ENCODE measurements around the gene COG4. TPM values are rescaled to one million over a fixed set of nuclear protein-coding genes. Genes with fewer than 3 reads are reported as not detected.

Gene COG4
- polyA plus RNA-seq, 4 donors, result 61.8 to 68.4 (median 66.2) TPM

- DNase-seq (ENCODE audit: low read depth in 4 of 4, low spot score in 3 of 4), result peak in 1 of 4 donors; percentile 1
Measured at GRCh38 chr16:70529051-70529777, 5.9 kb upstream of the COG4 start.

GRCh38 chr16:70527315-70527996, 4.1 kb upstream of the COG4 start:
- DNase-seq (ENCODE audit: low read depth in 4 of 4, low spot score in 3 of 4), result no peak

- no peak for DNase-seq (ENCODE audit: low read depth in 4 of 4, low spot score in 3 of 4)
Measured at GRCh38 chr16:70526403-70526802, 3.0 kb upstream of the COG4 start.

GRCh38 chr16:70524399-70524825, 1.1 kb upstream of the COG4 start:
- DNase-seq (ENCODE audit: low read depth in 4 of 4, low spot score in 3 of 4), result peak in 3 of 4 donors; percentile 2 to 19 (median 11)

GRCh38 chr16:70523743-70524398, 517 bp upstream of the COG4 start, which contains the start of gene SF3B3:
Gene SF3B3, plus strand, starts transcription at chr16:70523816. Its CDS starts 2,841 bp downstream, at chr16:70526657.
- DNase-seq (ENCODE audit: low read depth in 4 of 4, low spot score in 3 of 4), result peak in 3 of 4 donors; percentile 33 to 83 (median 64)

- no peak for DNase-seq (ENCODE audit: low read depth in 4 of 4, low spot score in 3 of 4)
Measured at GRCh38 chr16:70522216-70523075, 908 bp downstream of the COG4 start.

GRCh38 chr16:70520612-70521297, 2.6 kb downstream of the COG4 start:
- DNase-seq (ENCODE audit: low read depth in 4 of 4, low spot score in 3 of 4), result no peak

- no peak for DNase-seq (ENCODE audit: low read depth in 4 of 4, low spot score in 3 of 4)
Measured at GRCh38 chr16:70512456-70512855, 10.9 kb downstream of the COG4 start.

- no peak for DNase-seq (ENCODE audit: low read depth in 4 of 4, low spot score in 3 of 4)
Measured at GRCh38 chr16:70511833-70512232, 11.5 kb downstream of the COG4 start.

GRCh38 chr16:70510216-70510615, 13.1 kb downstream of the COG4 start:
- no peak for DNase-seq (ENCODE audit: low read depth in 4 of 4, low spot score in 3 of 4)

- DNase-seq (ENCODE audit: low read depth in 4 of 4, low spot score in 3 of 4), result no peak
Measured at GRCh38 chr16:70508752-70509151, 14.6 kb downstream of the COG4 start.

GRCh38 chr16:70496513-70496912, 26.8 kb downstream of the COG4 start:
- DNase-seq (ENCODE audit: low read depth in 4 of 4, low spot score in 3 of 4), result no peak

- no peak for DNase-seq (ENCODE audit: low read depth in 4 of 4, low spot score in 3 of 4)
Measured at GRCh38 chr16:70495425-70496182, 27.8 kb downstream of the COG4 start.

- no peak for DNase-seq (ENCODE audit: low read depth in 4 of 4, low spot score in 3 of 4)
Measured at GRCh38 chr16:70494777-70495176, 28.6 kb downstream of the COG4 start.

GRCh38 chr16:70494202-70494770, 29.1 kb downstream of the COG4 start:
- no peak for DNase-seq (ENCODE audit: low read depth in 4 of 4, low spot score in 3 of 4)

- DNase-seq (ENCODE audit: low read depth in 4 of 4, low spot score in 3 of 4), result no peak
Measured at GRCh38 chr16:70493802-70494201, 29.6 kb downstream of the COG4 start.

- DNase-seq (ENCODE audit: low read depth in 4 of 4, low spot score in 3 of 4), result no peak
Measured at GRCh38 chr16:70490261-70490660, 33.1 kb downstream of the COG4 start.

GRCh38 chr16:70484867-70485266, 38.5 kb downstream of the COG4 start:
- DNase-seq (ENCODE audit: low read depth in 4 of 4, low spot score in 3 of 4), result no peak

GRCh38 chr16:70483426-70483825, 39.9 kb downstream of the COG4 start:
- DNase-seq (ENCODE audit: low read depth in 4 of 4, low spot score in 3 of 4), result no peak

All from right renal pelvis (tissue), 4 donors.